ENCODE data around the gene ADGRV1.
"Not testable (repeated sequence)": the region's sequence is repeated elsewhere in the genome, so short reads cannot be mapped to it uniquely, and the experiment has no call there.

The ADGRV1 gene

GRCh38 chr5:90833753-90834152 is 275.2 kb downstream of the ADGRV1 start:
- TF ChIP-seq CTCF (IDR thresholded peaks at IDR 0.05), result no peak
- Histone ChIP-seq H3K4me3 (no peak overlapping the region), H3K27ac (no peak overlapping the region)
- no peak for DNase-seq (ENCODE audit: low spot score)

GRCh38 chr5:90834711-90835110 is 276.1 kb downstream of the ADGRV1 start:
- TF ChIP-seq CTCF (IDR thresholded peaks at IDR 0.05), result no peak
- no peak overlapping the region for H3K4me3 ChIP-seq
- no peak for DNase-seq (ENCODE audit: low spot score)
- H3K27ac ChIP-seq, result no peak overlapping the region

GRCh38 chr5:90843443-90843842 is 284.8 kb downstream of the ADGRV1 start:
- H3K27ac ChIP-seq, result no peak overlapping the region
- no peak for TF ChIP-seq CTCF (IDR thresholded peaks at IDR 0.05)
- DNase-seq (ENCODE audit: low spot score), result no peak
- H3K4me3 ChIP-seq, result no peak overlapping the region

GRCh38 chr5:90844931-90845330 is 286.3 kb downstream of the ADGRV1 start:
- no peak for DNase-seq (ENCODE audit: low spot score)
- Histone ChIP-seq H3K27ac (no peak overlapping the region), H3K4me3 (no peak overlapping the region)
- no peak for TF ChIP-seq CTCF (IDR thresholded peaks at IDR 0.05)

- H3K4me3 ChIP-seq, result no peak overlapping the region
- TF ChIP-seq CTCF (IDR thresholded peaks at IDR 0.05), result no peak
- no peak for DNase-seq (ENCODE audit: low spot score)
- H3K27ac ChIP-seq, result no peak overlapping the region
These were observed 287.3 kb downstream of the ADGRV1 start for GRCh38 chr5:90845723-90846554.

GRCh38 chr5:90847606-90848005 is 289.0 kb downstream of the ADGRV1 start:
- not testable (repeated sequence) for DNase-seq (ENCODE audit: low spot score); H3K27ac ChIP-seq; H3K4me3 ChIP-seq

- Histone ChIP-seq H3K27ac (no peak overlapping the region), H3K4me3 (no peak overlapping the region)
- no peak for TF ChIP-seq CTCF (IDR thresholded peaks at IDR 0.05)
- DNase-seq (ENCODE audit: low spot score), result no peak
These were observed 291.3 kb downstream of the ADGRV1 start for GRCh38 chr5:90849939-90850338.
